UCSD-AML1 (cell line): Measurements from ENCODE around the gene PRG2.
A peak's percentile ranks its signal among the peaks of the same experiment; 100 is the strongest.
"Not testable (repeated sequence)": the region's sequence is repeated elsewhere in the genome, so short reads cannot be mapped to it uniquely, and the experiment has no call there.

ENCODE experiments used
- DNase-seq: peaks from one replicate; lab custom pipeline; 2025; ENCODE audit not compliant: unreplicated experiment; lab: John Stamatoyannopoulos, UW

The PRG2 gene

DNA sequence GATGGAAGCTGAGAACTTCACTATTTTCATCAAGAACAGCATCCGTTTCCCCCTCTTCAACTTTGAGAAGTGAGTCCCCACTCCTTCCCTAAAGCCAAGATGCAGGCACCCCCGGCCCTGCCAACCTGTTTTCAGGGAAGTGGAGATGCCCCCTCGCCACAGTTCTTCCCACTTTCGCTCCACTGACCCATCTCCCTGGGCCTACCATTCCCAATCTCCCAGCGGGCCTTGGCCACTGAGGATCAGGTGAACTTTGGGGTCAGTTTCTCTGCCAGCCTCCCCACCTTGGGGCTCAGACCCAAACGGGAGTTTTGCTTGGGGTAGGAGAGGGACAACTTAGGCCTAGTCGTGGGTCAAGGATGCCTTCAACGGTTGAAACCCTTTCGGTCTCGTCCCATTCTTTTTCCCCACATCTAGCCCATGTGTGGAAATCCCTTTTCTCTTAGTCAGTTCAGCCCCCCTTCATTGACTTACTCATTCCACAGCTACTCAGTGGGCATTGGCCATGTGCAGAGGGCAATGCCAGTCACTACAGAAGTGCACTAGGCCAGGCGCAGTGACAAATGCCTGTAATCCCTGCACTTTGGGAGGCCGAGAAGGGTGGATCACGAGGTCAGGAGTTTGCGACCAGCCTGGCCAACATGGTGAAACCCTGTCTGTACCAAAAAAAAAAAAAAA is 41.7 kb downstream of the PRG2 start:
- DNase-seq = no peak

DNA sequence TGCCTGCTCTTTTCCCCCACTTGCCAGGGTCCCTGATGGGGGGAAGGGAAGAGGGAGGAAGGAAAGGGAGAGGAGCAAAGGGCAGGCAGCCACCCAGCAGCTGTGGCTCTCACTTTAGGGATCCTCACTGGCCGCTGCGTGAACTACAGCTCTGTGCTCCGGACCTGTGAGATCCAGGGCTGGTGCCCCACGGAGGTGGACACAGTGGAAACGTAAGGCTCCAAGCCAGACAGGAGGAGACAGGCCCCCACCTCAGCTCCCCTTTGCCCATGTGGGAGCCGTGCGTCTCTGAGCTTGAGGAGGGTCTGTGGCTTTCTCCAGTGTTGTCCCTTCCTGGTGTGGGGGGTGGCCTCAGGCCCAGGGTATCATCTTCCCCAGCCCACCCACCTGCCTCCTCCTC is 42.4 kb downstream of the PRG2 start:
- no peak for DNase-seq

DNA sequence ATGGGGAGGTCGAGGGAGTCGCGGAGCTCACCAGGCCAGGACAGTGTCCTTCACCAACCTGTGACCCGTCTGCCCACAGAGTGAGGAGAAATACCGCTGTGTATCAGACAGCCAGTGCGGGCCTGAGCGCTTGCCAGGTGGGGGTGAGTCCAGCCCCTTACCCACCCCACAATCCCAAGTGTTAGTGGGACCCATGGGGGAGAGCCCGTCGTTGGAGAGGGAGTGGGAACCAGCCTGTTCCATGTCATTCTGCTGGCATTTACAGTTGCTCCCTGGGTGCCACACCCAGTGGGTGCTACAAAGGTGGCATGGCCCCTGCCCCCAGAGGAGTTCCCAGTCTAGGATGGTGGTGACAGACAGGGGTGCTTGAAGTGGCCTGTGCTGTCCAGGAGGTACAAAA is 43.1 kb downstream of the PRG2 start:
- DNase-seq = no peak

DNA sequence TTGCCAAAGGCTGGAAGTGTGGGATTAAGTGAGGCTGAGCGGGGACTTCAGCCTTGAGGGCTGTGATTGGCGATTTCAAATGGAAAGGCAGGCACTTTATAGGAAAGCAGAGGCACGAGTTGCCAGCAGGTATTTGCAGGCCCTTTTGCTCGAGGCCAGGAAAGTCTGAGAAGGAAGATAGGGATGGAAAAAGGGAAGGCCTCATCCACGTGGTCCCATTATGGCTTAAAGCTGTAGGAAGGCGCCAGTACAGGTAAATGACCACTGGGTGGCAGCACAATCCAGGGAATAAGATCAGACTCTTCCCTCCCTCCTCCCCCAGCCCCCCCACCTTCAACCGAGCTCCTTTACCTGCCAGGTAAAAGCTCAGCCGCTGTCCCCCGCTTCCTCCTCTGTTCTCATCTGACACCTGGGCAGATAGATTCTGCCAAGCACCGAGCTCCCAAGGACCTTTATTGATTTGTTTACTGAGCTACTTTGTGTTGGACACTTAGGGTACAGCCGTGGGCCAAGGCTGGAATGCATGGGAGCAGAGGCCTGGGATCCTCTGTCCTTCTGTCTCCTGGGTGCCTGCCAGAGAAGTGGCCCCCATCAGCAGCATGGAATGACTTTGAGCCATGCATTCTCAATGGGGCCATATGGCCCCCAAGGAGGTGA is 44.8 kb downstream of the PRG2 start:
- peak; percentile 62 for DNase-seq

DNA sequence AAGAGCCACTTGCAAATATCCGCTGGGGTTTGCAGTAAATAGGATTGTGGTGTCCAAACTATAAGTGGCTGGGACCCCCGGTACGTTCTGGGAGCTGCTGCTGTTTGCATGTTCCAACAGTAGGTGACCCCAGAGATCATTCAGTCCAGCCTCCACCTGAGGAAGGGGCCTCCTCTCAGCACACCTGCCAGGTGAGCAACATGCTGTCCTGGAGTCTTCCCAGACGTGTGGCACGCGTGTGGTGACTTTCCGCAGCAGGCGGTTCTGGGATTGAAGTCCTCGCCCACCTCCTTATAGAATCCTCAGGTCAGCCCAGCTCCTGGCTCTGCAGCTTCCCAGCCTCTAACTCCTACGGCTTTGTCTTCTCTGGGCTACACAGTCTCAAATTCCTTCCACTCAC is 45.6 kb downstream of the PRG2 start:
- no peak for DNase-seq

DNA sequence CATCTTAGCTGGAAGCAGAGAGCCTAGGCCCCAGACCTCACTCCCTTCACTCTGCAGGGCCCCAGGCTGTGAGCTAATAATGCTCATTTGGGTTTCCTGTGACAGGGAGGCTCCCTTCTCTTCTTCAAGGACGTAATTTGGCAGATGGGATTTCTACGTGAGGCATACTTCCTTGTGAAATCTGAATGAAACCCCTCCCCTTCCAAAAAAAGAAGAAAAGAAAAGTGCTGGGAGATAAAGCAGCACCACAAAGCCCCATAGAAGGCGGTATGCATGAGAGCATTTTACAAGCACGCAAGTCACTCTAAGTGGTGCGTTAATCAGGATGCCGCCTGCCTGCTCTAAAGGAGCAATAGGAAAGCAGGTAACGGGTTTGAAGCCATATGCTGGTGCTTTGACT is 46.6 kb downstream of the PRG2 start:
- no peak for DNase-seq

DNA sequence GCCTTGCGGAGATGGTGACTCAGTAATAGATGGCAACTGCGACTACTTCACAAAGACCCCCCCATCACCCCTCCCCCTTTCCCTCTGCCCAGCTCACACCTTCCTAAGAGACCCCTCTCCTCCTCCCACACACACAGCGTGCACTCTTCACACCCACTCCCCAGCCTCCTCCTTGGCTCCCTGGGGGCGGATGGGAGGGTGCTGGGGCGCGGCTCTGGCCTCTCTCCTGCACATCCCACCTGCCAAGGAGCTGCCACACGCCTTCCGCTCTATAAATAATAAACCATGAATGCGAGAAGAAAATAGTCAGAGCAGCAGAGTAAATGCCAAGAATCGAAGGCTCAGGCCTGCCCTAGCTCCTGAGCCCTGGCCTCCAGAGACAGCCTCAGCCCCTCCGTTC is 47.7 kb downstream of the PRG2 start:
- DNase-seq = no peak

DNA sequence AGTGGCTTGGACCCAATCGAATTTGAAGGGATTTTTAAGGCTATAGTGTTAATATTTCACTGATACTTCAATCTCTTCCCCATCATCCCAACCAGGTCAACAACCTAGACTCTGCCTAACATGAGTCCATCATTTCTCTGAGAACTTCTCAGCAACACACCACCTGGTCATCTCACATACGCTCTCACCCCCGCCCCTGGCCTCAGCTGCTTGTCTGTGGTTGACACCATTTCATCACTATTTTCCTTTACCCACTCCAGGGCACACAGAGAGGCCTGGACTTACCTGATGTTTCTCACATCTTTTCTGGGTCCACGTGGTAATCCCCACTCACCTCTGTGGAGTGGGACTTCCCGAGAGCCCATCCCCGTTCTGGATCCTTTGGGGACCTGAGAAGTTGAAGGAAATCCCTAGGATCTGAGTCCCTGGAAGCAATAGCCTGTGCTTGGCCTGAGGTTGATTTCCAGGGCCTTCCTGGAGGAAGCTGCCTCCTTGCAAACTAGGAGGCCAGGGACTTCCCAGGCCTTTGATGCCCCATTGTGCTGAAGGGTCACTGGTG is 49.1 kb downstream of the PRG2 start:
- no peak for DNase-seq

DNA sequence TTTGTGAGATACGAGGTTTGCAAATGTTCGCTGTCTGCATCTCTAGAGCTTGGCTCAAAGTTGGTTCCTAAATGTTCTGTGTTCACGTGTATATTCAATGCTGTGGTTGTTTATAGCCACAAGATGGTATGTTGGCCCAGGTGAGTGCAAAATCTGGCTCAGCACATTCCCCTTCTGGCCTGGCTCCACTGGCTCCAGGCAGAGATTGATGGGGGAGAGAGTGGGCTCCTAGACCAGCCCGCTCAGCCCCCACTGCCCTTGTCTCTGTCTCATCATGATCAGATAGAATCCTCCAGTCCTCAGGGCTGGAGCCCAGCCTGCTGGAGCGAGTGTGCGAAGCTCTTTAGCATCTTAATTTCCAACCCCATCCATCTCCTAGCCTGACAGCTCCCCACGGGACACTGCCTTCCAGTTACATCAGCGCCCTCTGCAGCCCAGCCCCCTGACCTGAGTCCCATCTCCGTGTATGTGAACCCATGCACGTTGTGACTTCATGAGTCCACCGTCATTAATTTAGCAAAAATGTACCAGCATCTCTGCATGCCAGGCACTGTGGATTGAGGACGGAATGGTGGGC is 50.3 kb downstream of the PRG2 start:
- DNase-seq = peak; percentile 44

DNA sequence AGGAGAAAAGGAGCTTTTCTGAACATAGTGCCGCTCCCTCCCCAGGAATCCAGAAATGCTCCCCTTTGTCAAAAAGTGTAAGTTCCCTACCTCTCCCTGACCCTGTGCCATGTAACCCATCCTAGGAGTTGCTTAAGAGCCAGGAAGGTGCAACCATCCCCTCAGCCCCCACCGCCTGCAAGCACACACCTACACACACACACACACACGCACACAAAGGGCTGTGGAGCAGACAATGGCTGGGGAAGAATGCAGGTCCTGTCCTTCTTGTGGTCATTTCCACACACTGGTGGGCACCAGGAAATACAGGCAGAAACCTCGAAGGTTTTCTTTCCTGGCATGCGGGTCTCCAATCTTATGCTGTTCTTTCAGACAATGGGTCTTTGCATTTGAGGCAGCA is 51.1 kb downstream of the PRG2 start:
- no peak for DNase-seq

DNA sequence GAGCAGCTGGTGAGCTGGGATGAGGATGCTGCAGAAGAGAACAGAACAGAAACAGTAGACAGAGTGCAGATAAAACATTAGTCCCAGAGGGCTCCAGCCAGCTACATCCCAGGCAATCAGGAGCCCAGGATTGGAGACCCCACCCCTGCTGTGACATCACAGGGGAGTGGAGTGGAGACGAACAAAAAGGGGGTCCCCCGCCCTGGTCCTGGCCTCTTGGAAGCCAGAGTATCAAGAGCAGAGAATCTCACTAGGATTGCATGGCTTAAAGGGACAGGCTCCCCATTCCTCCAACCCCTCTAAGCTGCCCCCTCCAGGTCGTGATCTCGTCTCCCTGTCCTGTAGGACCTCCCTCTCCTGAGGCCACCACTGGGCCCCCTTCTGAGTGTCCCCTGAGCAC is 52.3 kb downstream of the PRG2 start, which contains the start of gene P2RX3:
P2RX3 (plus strand) TSS at position 211 of the 400 bp plus-strand sequence. CDS start 199 bp downstream, outside the sequence.
- no peak for DNase-seq

DNA sequence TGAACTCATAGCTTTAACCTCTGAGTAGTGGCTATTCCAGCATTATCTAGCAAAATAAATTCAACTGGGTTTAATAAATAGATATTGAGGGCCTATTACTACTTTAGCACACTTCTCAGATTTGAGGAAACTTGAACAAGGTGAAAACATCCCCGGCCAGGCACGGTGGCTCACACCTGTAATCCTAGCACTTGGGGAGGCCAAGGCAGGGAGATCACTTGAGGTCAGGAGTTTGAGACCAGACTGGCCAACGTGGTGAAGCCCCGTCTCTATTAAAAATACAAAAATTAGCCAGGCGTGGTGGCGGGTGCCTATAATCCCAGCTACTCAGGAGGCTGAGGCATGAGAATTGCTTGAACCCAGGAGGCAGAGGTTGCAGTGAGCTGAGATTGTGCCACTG is 53.6 kb downstream of the PRG2 start:
- DNase-seq = not testable (repeated sequence)
